ENCODE results near the gene ARHGAP30.

Gene ARHGAP30

DNA sequence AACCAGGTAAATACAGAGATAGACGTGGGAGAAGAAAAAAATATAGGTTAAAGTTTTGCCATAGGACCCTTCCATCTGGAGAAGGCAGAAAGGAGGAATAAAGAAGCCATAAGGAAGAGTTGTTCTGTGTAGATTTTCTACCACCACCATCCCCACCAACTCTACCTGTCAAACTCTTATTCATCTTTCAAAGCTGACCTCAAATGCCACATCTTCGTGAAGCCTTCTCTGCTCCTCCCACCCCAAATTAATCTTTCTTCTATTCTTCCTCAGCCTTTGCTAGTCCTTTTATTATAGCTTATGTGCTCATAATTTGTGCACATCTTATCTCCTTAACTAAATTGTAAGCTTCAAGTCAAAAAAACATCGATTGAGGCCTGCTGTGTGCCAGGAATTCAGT lies 20.9 kb upstream of the ARHGAP30 start:
- DNase-seq = no peak

DNA sequence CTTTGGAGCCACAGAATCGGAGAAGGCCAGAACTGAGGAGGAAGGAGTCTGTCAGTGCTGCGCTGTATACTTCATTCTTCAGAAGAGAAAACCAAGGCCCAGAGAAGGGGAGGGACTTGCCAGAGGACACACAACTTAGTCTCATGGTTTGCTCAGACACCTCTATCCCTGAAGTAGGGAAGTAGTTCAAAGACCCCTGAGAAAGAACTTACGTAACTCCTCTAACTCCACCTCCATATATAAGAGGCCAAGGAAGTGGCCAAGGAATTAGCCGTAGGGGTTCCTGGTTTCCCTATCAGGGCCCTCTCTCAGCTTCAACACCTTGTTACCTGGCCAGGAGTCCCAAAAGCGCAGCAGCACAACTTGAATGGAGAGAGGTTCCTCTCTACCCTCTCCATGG lies 20.2 kb upstream of the ARHGAP30 start:
- no peak for DNase-seq

DNA sequence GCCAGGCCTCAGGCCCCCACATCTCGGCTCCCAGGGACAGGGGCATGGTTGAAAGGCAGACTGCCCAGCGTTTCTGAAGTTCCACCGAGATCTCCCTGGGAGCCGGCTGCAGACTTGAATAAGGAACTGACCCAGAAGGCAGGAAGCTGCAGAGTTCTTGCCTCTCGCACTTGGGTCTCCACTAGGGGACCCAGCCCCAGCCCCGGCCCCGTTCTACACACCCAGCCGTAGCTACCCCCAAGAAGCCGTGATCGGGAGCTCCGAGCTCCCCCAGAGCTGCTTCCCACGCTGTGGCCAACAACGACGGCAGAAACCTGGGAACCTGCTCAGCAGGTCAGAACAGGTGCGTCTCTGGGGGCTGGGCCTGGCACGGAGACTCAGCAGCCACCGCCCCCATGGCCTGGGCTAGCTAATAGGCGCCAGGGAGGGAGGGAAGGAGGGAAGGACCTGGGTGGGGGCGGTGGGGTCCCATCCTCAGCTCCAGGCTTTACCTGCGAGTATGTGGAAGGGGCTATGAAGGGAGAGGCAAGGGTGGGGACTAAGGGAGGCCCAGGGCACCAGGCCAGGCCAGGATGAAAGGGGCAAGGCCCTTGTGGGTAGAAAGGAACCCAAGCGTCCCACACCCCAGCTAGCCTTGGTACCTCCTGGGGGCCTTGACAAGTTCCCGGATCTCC lies 19.7 kb upstream of the ARHGAP30 start, which contains the start of gene NECTIN4:
Gene NECTIN4 (minus strand): TSS at position 308 of the 674 bp plus-strand sequence. CDS start 262 bp downstream, at position 46.
- DNase-seq = no peak

DNA sequence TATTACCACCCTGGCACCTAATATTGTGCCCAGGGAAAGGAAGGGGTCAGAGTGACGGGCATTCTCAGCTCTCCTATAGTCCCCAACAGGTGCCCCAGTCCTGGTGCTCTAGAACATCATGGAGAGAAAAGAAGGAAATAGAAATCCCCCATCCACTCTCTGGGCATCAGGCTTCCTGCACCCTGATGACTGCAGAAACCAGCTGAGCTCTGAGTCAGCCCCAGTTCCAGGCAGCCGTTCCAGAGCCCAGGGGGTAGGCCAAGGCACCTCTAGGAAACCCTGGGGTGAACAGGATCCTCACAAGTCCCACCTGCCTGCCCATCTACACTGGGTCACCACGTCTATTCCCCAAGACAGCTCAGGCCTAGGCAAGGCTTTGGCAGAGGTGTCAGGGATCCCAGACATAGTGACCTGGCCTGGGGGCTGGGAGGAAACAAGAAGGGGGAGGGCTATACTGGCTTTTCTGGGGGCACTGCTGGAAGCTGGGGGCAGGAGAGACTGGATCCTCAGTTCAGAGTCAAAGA lies 19.0 kb upstream of the ARHGAP30 start:
- DNase-seq = no peak

DNA sequence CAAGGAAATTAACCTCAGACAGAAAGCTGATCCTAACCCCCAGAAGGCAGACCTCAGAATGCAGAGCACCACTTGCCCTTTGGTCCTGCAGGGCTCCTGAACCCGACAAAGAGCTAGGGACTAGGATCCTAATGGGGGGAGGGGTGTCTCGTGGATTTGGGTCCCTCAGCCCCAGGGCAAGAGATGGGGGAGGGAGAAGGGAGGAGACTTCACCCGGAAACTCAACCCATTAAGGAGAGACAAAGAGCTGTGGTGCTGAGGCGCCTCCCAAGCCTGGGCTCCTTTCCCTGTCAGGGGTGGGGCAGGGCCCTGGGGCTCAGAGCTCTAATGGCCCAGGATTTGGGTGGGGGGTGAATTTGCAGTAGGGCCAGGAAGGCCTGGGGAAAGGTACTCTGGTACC lies 16.8 kb upstream of the ARHGAP30 start:
- DNase-seq = no peak

DNA sequence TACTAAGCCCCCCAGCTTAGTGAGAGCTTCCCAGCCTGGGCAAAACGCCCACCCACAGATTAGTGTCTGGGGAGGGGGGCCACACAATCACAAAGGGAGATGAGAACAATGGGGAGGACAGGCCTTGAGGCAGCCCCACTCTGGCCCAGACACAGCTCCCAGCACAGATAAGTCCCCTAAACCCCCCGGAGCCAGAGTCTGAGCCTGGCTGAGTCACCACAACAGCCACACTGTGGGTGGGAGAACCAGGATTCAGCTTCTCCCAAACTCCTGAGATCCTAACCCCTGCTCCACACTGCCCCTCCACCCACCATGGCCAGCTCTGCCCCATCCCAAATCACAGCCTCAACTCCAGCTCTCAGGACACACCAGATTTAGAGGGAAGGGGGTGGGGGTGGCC lies 15.5 kb upstream of the ARHGAP30 start:
- no peak for DNase-seq

DNA sequence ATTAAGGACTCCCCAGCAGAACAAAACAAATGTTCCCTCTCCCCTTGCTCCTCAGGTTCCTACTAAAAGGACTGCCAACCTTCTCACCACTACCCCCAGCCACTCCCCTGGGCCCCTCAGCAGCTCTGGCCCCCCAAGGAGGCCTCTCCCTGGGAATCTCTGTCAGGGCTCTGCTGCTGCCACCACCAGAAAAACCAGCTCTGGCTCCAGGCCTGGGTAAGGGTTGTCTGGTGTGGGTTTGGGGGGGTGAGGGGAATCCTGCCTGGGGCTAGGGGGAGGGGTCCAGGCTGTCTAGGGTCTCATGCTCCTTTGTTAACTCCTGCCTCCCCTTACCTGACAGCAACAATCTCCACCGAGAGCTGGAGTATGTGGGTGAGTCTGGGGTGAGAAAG lies 14.9 kb upstream of the ARHGAP30 start:
- DNase-seq = no peak

DNA sequence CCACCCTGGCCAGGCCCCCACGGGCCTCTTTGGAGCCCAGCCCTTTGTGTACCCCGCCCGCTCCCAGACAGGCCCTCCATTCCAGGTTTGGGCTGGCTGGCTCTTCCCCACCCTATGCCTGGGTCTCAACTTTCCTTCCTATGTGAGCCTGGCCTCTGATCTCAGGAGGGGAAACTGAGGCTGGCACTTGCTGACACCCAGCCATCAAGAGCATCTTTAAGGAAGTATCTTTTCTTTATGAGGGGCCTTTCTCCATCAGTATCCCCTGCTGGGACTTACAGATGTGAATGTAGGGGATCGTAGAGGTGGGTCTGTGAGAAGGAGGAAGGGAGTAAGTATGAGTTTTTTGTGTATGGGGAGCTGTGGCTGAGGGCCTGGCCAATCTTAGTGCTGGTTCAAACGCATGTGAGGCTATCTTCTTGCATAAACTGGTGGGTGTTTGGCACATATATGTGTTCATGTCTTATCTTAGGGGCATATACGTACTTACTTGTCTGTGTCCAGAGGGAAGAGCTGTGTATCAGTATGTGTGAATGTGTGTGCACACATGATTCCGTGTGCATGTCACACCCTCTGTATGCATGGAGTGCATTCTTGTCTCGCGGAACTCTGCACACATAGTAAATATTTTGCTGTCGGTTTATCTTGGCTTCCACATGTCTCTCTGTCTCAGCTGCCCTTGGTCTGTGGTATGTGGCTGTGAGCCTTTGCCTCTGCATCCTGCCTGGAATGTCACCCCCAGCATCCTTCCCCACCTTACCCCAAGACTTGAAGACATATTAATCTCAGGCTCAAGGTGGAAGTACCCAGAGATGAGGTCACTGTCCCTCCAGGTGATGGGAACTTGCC lies 14.3 kb upstream of the ARHGAP30 start:
- no peak for DNase-seq

DNA sequence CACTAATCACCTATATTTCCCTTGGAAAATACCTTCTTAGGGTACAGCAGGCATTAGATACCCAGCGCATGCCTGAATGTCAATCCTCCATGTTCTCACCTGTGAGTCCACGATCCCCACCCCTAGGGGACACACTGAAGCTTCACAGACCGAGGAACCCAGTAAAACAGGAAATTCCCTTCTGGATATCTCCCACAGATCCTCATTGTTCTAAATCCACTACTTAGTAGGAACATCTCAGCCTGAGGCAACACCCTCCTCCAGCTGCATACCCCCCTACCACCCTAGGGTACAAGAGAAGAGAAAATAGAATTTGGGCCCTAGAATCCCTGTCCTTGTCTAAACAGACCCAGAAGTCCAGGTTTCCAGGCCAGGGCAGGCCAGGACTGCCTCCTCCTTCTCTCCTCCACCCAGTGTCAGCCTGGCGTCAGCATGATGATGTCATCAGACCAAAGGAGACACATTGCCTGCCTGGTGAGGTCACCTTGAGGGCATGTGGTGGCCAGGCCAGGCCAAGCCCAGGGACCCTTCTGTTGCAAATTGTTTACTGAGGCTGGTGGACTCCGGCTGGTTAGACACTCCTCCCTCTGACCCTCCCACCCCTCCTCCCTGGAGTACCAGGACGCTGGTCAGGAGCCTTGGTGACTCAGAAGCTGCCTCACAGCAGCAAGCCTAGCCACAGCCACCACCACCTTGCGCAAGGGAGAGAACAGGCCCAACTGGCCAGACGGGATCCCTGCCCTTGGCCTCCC lies 13.5 kb upstream of the ARHGAP30 start:
- no peak for DNase-seq

DNA sequence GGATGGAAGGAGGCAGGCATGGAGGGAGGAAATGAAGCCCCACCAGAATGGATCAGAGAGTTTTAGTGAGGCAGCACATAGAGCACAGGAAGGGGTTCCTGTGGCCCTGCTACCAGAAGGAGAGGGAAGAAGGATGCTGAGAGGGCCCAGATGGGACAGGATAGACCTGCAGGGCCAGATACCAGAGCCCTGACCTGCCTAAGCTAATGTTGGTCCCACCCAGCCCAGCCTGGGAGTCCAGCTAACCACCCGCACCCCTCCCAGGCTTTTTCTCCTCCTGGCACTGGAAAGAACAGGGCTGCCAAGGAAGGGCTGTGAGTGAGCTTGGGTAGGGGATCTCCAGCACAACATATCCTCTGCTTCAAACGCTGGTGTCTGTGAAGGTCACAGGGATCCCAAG lies 12.8 kb upstream of the ARHGAP30 start:
- DNase-seq = no peak

DNA sequence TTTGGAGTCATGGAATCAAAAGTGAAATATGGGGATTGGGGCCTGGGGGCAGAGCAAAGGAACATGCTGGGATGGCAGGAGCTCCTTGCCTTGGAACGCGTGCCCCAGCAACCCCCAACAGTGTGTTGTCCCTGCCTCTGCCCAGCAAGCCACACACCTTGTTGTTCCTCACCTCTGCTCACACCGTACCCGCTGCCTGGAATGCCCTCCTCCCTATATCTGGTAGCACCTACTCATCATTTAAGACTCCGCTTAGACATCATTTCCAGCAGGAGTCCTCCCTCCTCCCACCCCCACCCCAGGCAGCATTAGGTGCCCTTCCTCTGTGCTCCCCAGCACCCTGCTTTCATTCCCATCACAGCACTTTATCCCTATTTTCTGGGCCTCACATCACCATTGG lies 11.8 kb upstream of the ARHGAP30 start:
- no peak for DNase-seq

DNA sequence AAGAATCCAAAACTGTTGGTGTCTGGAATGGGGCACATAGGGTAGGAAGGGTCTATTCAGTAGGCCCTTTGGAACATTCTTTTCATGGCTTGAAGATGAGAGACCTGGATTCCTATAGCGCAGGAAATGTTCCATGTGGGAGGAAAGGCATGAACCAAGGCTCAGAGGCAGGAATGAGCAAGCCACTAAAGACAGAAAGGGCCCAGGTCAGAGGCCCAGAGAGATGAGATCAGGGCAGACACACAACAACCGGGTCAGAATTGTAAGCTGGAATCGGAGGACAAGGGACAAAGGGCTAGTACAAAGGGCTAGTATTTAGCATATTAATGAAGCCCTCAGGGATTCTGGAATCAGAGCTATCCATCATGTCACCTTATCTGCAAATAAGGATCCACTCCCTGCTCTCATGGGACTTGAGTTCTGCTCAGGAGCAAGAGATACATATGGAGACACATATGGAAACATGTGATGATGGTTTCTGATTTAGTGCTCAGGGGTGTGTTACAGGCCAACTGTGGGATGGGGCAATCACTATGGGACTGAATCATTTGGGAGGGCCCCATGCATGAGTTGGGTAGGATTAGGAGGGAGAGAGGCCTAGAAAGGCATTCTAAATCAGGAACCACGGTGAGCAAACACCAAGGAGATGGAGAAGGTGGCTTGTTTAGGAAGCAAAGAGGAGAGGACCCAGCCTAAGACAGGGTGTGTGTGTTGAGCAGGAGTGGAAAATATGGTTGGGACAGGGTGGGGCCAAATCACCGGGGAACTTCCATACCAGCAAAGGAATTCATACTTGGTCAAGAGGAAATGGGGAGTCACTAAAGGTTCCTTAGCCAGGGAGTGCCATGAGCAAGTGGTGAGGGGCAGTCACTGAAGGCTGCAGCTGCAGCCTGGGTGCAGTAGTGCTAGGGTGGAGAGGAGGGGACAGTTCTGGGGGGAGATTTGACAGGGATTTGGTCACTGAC lies 11.0 kb upstream of the ARHGAP30 start:
- DNase-seq = no peak

DNA sequence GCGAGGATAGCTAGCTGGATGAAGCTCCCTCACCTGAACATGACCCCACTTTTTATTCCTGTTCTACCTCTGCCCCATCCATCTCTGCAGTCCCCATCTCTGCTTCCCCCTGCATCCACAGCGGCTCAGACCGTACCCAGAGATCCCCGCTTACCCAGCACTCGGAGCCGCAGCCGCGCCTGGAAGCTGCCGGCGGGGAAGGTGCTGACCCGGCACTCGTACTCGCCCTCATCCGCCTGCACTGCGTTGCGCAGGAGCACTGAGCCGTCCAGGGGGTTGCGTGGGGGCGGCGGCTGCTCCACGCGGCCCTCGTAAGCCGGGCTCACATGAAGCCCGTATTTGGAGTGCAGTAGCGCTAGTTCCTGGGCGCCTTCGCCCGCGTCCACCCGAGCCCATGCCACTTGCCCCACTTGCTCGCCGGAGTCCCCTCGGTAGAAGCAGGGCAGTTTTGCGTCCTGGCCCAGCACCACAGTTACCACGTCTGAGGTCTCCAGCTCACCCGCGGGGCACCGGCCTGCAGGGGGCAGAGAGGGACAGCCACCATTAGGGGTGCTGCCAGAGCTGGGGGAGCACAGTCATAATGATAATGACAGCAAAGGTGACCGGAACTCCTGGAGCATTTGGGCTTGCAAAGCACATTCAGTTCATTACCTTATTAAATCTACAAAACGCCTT lies 9.9 kb upstream of the ARHGAP30 start:
- no peak for DNase-seq

DNA sequence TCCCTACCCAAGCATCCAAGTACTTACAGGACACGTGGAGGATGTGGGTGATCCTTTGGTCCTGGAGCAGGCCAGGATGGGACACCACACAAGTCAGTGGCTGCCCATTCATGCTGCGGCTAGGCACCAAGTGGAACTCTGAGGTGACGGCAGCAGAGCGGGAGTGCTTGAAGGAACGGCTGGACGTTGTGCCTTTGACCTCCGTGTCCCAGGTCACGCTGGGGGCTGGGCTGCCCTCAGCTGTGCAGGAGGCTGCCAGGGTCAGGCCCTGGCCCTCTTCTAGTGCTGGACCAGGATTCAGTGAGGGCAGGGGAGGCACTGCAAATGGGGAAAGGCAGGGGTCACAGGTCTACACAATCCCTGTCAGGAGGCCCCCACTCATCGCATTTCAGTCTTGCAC lies 7.7 kb upstream of the ARHGAP30 start:
- DNase-seq = no peak

DNA sequence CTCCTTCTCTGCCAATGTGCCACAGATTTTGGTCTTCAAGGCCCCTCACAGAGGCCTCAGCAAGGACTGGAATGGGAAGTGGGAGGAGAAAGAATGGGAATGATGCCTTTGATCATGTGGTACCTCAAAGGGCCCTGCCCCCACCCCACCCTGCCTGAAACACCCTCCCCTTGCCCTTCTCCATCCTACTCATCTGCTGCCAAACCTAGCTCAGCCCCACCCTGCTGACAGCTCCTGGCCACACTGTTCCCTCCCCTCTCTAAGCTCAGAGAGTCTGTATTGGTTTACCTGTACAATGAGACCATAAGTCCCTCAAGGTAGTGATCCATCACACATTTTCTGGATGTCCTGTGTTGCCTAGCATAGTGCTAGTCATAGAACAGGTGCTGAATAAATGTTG lies 6.7 kb upstream of the ARHGAP30 start:
- DNase-seq = no peak

DNA sequence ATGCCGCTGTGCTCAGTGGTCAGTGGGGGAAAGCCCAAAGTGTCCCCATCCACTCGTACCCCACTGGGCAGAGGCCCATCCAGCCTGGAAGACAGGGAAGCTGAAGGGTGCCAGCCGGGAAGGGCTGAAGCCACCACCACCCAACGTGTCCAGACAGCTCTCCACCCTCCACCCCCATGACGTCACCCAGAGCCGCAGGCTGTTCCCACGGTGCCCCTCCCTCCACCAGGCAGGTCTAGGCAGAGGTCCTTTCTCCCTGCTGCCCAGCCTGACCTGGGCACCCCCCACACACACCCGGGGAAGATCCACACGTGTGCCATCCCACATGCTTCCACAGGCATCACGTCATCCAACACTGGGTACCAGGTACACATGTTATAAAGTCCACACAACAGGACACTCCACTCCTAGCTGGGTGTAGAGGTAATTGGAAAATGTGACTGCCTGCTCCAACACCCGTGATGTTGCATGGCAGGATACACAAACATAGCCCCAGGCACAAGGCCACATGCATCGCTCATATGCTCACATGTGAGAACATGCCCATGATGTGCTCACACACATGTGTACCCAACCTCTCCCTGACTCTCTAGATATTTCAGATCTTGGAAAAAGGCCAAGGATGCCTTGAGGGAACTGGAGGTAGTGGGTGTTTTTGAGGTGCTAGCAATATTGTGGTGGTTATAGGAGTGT lies 5.1 kb upstream of the ARHGAP30 start:
- no peak for DNase-seq

DNA sequence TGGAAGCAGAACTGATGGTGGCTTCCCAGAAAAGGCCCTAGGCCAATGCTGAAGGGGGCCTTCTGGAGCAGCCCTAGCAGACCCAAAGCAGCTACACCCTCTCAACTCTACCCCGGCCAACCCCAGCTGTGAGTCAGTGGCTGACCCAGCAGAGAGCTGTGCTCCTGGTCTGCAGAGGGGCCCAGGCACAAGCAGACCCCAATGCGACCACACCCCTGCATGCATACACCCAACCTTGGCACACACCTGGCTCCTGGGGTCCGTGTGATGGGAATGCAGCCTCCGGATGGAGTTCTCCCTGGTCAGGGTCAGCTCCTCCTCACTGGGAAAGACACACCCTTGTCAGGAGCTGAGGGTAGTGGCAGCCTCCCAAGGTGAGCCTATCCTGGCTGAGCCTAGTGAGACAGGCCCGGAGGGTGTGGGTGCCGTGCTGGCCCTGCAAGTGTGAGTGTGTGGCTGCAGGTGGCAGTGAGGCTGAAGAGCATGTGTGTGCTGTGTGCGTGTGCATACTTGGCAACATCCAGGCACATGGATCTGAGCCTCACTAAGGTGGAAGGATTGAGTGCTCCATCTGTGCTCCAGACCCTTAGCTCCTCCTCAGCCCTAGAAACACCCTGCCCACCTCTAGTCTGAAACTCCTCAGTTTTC lies 3.9 kb upstream of the ARHGAP30 start:
- no peak for DNase-seq

DNA sequence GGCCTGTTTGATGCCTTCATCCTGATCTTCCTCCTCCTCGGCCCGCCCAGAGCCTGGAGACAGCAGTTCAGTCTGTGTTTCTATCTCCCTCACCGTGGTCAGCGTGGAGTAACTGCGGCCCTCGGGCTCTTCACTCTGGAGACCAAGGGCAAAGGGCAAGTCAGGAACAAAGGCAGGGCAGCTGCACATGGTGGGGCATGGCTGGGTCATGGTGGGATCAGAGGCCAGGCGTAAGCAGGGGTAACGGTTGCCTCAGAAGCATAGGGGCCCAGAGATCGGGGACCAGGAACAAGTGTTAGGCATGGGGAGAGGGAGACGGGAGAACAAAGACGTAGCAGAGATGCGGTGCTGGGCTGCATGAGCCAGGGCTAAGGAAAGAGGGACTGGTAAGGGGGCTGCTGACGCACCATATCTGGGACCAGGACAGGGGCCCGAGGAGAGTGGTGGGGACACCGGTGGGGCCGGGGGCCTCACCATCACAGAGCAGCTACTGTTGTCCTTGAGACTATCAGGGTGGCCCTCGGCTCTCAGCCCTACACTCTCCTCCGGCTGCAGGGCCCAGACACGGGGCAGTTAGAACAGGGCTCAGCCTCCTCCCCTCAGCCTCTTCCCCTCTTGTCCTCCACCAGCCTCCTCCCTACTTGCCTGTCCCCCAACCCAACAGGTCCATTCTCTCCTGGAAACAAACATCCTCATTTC lies 3.2 kb upstream of the ARHGAP30 start:
- no peak for DNase-seq

DNA sequence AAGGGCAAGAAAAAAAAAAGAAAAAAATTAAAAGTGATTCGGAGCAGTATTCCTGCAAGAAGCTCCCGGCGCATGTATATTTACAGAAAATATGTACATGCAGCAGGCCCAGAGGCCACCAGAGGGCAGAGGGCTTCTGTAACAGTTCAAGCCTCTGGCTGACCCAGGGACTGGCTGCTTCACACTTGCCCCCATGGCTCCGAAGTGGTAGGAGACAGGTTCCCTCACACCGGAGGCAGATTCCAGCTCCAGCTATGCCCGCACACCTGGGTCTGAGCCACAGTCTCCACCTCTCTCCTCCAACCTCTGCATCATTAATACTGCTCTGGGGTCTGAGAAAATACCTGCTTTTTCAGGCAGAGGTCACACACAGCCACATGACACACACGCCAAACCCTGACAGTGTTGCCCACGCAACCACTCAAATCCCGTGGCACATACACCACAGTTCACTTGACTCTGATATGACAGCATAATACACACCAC lies 2.2 kb upstream of the ARHGAP30 start:
- peak; percentile 31 for DNase-seq

DNA sequence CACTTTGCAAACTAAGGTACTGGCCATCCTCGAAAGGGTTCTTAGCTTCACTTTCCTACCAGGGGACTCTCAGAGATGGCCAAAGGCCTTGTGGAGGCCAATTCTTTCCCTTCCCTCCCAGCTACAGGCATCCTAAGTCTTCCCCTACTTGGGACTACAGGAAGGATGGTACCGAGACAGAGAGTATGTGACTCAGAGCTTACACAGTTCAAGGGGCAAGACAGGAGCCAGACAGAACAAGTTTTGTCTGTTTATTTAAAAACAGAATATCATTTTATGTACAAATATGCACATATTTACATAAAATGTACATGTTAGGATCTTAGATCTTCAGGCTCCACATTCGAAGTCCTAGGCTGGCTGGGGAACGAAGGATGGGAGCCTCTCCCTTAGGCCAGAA lies 1.1 kb upstream of the ARHGAP30 start:
- DNase-seq = no peak

All from stimulated activated CD4-positive, alpha-beta T cell treated with anti-CD3 and anti-CD28 coated beads, Interleukin-12 subunit alpha, Interleukin-12 subunit beta, amount 100 ng/mL, for 4 hours (primary cell).